ENCODE measurements around the gene MYOM3. TPM values are rescaled to one million over a fixed set of nuclear protein-coding genes. Genes with fewer than 3 reads are reported as not detected.

The MYOM3 gene
- total RNA-seq, 1 experiment from 2014 or later = 7.9 TPM

GRCh38 chr1:24136956-24137539 is 25.1 kb upstream of the MYOM3 start:
- H3K9ac ChIP-seq (ENCODE audit: low read length) = no peak overlapping the region
- H3K9me2 ChIP-seq (ENCODE audit: insufficient read depth) = no peaks in the 10 kb centered on the region
- H3K9me3 ChIP-seq (ENCODE audit: control insufficient read depth in 1 of 2, insufficient read depth in 1 of 2, low read depth in 1 of 2, low read length in 2 of 2) = no peaks in the 10 kb centered on the region; a peak in 1 of 4 replicates
- no peak for ATAC-seq
- H3K4me3 ChIP-seq (replicated peaks in 1 of 2; ENCODE audit: low read depth in 1 of 2, low read length in 2 of 2) = no peak overlapping the region
- H3K79me2 ChIP-seq (ENCODE audit: insufficient read depth, low read length) = no peaks in the 10 kb centered on the region
- H4K20me1 ChIP-seq (ENCODE audit: insufficient read depth) = no peaks in the 10 kb centered on the region
- peaks cover 1% of the 10 kb centered on the region in 2 experiments; a peak in 3 of 4 replicates for H3K4me1 ChIP-seq (ENCODE audit: control insufficient read depth in 1 of 2, insufficient read depth in 2 of 2, low read length in 2 of 2)
- H2AFZ ChIP-seq (ENCODE audit: low read depth, low read length, poor library complexity, severe bottlenecking) = no peak overlapping the region
- H3K4me2 ChIP-seq (ENCODE audit: low read length) = no peak overlapping the region
- no peaks in the 10 kb centered on the region for H3K27me3 ChIP-seq (ENCODE audit: insufficient read depth, low read length)
- intact Hi-C loops (cut with micrococcal nuclease) = no loop called here
- TF ChIP-seq ELF1 (IDR thresholded peaks at IDR 0.05; ENCODE audit: borderline replicate concordance, low read depth) = no peak
- no peak for TF ChIP-seq ZBTB33 (IDR thresholded peaks at IDR 0.05; ENCODE audit: extremely low read depth, insufficient replicate concordance, low read length)
- no peak for TF ChIP-seq SIN3A (IDR thresholded peaks at IDR 0.05; ENCODE audit: low read depth)
- no peak for TF ChIP-seq CEBPB (IDR thresholded peaks at IDR 0.05; ENCODE audit: low read depth)
- no peak for TF ChIP-seq SRF (IDR thresholded peaks at IDR 0.05; ENCODE audit: low read depth)
- TF ChIP-seq MAX (IDR thresholded peaks at IDR 0.05) = no peak
- no peak for TF ChIP-seq JUND (IDR thresholded peaks at IDR 0.05)
- TF ChIP-seq EGR1 (IDR thresholded peaks at IDR 0.05; ENCODE audit: low read depth) = no peak
- no peak for TF ChIP-seq ATF3 (IDR thresholded peaks at IDR 0.05)
- TF ChIP-seq CTCF (IDR thresholded peaks at IDR 0.05 in 2 of 3, conservative IDR thresholded peaks at IDR 0.05 in 1 of 3; ENCODE audit: borderline replicate concordance in 1 of 3, insufficient read depth in 1 of 3, low read depth in 2 of 3, low read length in 2 of 3) = no peak
- no peak for TF ChIP-seq EZH2 (IDR thresholded peaks at IDR 0.05)
- TF ChIP-seq REST (IDR thresholded peaks at IDR 0.05; ENCODE audit: low read depth) = no peak
- no peak for TF ChIP-seq ZFX (IDR thresholded peaks at IDR 0.05)
- TF ChIP-seq FOSL1 (IDR thresholded peaks at IDR 0.05; ENCODE audit: low read depth) = no peak
- no peak for TF ChIP-seq EZH2phosphoT487 (IDR thresholded peaks at IDR 0.05; ENCODE audit: borderline replicate concordance)
- TF ChIP-seq YY1 (IDR thresholded peaks at IDR 0.05; ENCODE audit: extremely low read depth, insufficient replicate concordance, low read depth, low read length) = no peak
- no peak for TF ChIP-seq ZNF274 (IDR thresholded peaks at IDR 0.05; ENCODE audit: low read depth, low read length)
- no peak for TF ChIP-seq POLR2AphosphoS5 (IDR thresholded peaks at IDR 0.05; ENCODE audit: low read depth, low read length)
- H3K36me3 ChIP-seq (ENCODE audit: control insufficient read depth in 1 of 2, insufficient read depth in 2 of 2, low read length in 2 of 2) = peaks cover 0 to 5% of the 10 kb centered on the region in 2 experiments; a peak in 1 of 4 replicates
- DNase-seq (ENCODE audit: low read depth, low spot score) = no peak
- no TSS peak for BruUV-seq (replicated peaks)
- ChIA-PET CTCF (interaction anchor here (1.6 kb wide), 1 partner anchor 13 kb away, joined by 6 read pairs; no protein-coding TSS in a partner anchor), RAD21 (ENCODE audit: low non-redundant PET in 1 of 2, low total read pairs in 2 of 2, uncharacterized antibody in 2 of 2, unreplicated experiment in 2 of 2) (no interaction called here), POLR2A (no interaction called here)
- H3K27ac ChIP-seq (ENCODE audit: low read depth, low read length) = no peak overlapping the region
